AG04450 (cell line): ENCODE measurements around the gene NXPE1. TPM values are rescaled to one million over a fixed set of nuclear protein-coding genes. Genes with fewer than 3 reads are reported as not detected.

Experiments used
- CTCF ChIA-PET: fragments of 300-600, 350-600 bp; formaldehyde crosslinking; extraction: SDS; loops from one replicate; lab custom pipeline; 2022; ENCODE audit warnings: antibody characterized with exemption, inconsistent platforms; lab: Charles Lee
- POLR2A ChIA-PET: fragments of 350-600 bp; formaldehyde crosslinking; extraction: SDS; loops from one replicate; lab custom pipeline; 2021; ENCODE audit warnings: antibody characterized with exemption, inconsistent platforms; lab: Yijun Ruan, JAX
- DNase-seq: peaks from one replicate; pipeline ENCODE4 v3.0.0-alpha.2; 2011; ENCODE audit warnings: low read depth, low spot score
- H3K27ac ChIP-seq: one replicate; pipeline ENCODE4 v1.5.1; 2012; ENCODE audit warnings: low read depth, low read length, control low read depth
- H3K27me3 ChIP-seq: one replicate; pipeline ENCODE4 v1.6.0; 2012; ENCODE audit warnings: low read length; ENCODE audit not compliant: control insufficient read depth, insufficient read depth
- H3K4me3 ChIP-seq: 2 replicates; pipeline ENCODE4 v1.5.1; 2011; ENCODE audit warnings: mild to moderate bottlenecking, low read depth, low read length, control low read depth
- H3K9me3 ChIP-seq: 2 replicates; pipeline ENCODE4 v1.5.1; 2012; ENCODE audit warnings: low read length; ENCODE audit not compliant: control insufficient read depth, insufficient read depth
- CTCF ChIP-seq: IDR thresholded peaks from 2 replicates; pipeline ENCODE4 v1.5.1; 2011; ENCODE audit warnings: low read depth, low read length, control low read depth, inconsistent platforms
- polyA plus RNA-seq: library from polyadenylated mRNA; depleted of rRNA; stranded (reverse); fragments of >200 nt; gene quantifications from 2 replicates; pipeline ENCODE4 v1.2.3, GENCODE V29; 2011

NXPE1 gene
- polyA plus RNA-seq, 1 experiment, result not detected

GRCh38 chr11:114563077-114563476, 3.4 kb upstream of the NXPE1 start:
- no peak for DNase-seq
- POLR2A ChIA-PET, result no interaction called here
- CTCF ChIA-PET, result no interaction called here
- no peak overlapping the region for H3K27ac ChIP-seq
- TF ChIP-seq CTCF, result no peak
- H3K4me3 ChIP-seq, result no peak overlapping the region
- H3K27me3 ChIP-seq, result no peaks in the 10 kb centered on the region
- no peaks in the 10 kb centered on the region for H3K9me3 ChIP-seq

GRCh38 chr11:114562166-114562916, 2.7 kb upstream of the NXPE1 start:
- H3K9me3 ChIP-seq, result no peaks in the 10 kb centered on the region
- DNase-seq, result no peak
- ChIA-PET CTCF (no interaction called here), POLR2A (no interaction called here)
- TF ChIP-seq CTCF, result no peak
- no peak overlapping the region for H3K4me3 ChIP-seq
- H3K27me3 ChIP-seq, result no peaks in the 10 kb centered on the region
- no peak overlapping the region for H3K27ac ChIP-seq

DNA sequence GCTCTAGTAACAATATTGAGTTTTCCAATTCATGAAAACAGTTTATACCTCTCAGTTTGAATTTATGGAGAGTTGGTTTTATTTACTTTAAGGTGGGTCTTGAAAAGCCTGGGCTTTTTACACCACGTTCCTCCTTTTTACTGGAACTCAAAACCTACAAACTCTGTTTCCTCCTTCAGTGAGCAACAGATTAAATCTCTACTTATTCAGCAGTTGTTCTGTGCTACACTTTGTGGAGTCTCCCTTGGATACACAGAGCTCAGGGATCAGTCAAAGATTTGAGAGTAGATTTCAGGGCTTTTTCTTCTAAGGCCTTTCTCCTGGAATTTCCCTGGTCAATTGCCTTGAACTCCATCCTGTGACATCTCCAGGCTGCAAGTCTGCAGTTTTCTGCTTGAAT, 3.5 kb downstream of the NXPE1 start:
- no peak overlapping the region for H3K4me3 ChIP-seq
- H3K27me3 ChIP-seq, result no peaks in the 10 kb centered on the region
- POLR2A ChIA-PET, result no interaction called here
- no peak for DNase-seq
- no peaks in the 10 kb centered on the region for H3K9me3 ChIP-seq
- no peak for TF ChIP-seq CTCF
- CTCF ChIA-PET, result no interaction called here
- H3K27ac ChIP-seq, result no peak overlapping the region

DNA sequence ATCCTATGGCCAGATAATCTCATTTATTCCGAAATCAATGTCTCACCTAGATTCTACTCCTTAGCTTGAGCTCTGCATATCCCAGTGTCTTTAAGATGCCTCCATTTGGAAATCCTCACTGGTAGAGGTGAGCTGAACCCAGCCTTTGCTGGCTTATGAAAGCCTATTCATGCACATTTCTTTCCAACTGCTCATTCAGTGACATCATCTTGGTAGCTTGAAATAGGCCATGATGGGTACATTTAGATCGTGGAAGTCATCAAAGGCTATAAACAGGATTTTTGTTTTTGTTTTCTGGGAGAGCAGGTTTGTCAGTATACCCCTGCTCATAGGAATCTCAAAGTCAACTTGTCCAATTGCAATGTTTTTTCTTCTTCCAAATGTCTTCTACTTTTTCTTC, 6.0 kb downstream of the NXPE1 start:
- ChIA-PET POLR2A (no interaction called here), CTCF (interaction anchor here (1.2 kb wide), 1 partner anchor 12 kb away, joined by 5 read pairs; no protein-coding TSS in a partner anchor)
- Histone ChIP-seq H3K27ac (no peak overlapping the region), H3K9me3 (no peaks in the 10 kb centered on the region), H3K4me3 (no peak overlapping the region), H3K27me3 (no peaks in the 10 kb centered on the region)
- no peak for DNase-seq
- TF ChIP-seq CTCF, result no peak

DNA sequence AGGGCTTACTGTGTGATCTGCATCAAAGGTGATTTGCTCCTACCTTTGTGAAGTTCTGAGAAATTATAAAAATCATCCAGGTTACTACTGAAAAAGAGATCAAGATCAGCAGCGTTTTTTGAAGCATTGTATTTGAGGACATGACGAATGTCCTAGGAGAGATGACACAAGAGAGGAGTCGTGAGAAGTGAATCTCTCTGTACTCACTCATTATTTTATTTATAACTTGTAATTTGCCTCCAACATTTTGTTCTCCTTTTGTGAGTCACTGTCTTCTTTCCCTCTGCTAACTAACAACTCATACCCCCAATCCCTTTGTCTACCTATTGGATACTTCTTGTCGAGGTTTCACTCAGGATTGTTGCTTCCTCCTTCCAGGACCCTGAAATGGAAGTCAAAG, 8.6 kb downstream of the NXPE1 start:
- no peaks in the 10 kb centered on the region for H3K27me3 ChIP-seq
- ChIA-PET CTCF (no interaction called here), POLR2A (no interaction called here)
- no peak overlapping the region for H3K27ac ChIP-seq
- H3K4me3 ChIP-seq, result no peak overlapping the region
- TF ChIP-seq CTCF, result no peak
- DNase-seq, result no peak
- no peaks in the 10 kb centered on the region for H3K9me3 ChIP-seq
